ENCODE data around the gene UVRAG. TPM values are rescaled to one million over a fixed set of nuclear protein-coding genes. Genes with fewer than 3 reads are reported as not detected.

The UVRAG gene
- total RNA-seq, 1 donor from 2014 or later: 18.6 TPM

- peaks cover 7% of the 10 kb centered on the region for H3K4me1 Mint-ChIP-seq (ENCODE audit: low read depth)
- H3K27ac Mint-ChIP-seq: no peak overlapping the region
- no peak overlapping the region for H3K4me3 Mint-ChIP-seq
- DNase-seq (ENCODE audit: low spot score): no peak
- intact Hi-C loops (cut with micrococcal nuclease): no loop called here
- H3K9me3 Mint-ChIP-seq: no peaks in the 10 kb centered on the region
- H3K36me3 Mint-ChIP-seq (ENCODE audit: low read depth): peaks cover 2% of the 10 kb centered on the region
- H3K27me3 Mint-ChIP-seq (ENCODE audit: insufficient read depth): no peaks in the 10 kb centered on the region
These were observed 73.4 kb downstream of the UVRAG start for GRCh38 chr11:75888416-75888815.

GRCh38 chr11:75891947-75892739 lies 77.1 kb downstream of the UVRAG start:
- H3K27me3 Mint-ChIP-seq (ENCODE audit: insufficient read depth): no peaks in the 10 kb centered on the region
- H3K4me1 Mint-ChIP-seq (ENCODE audit: low read depth): peaks cover 7% of the 10 kb centered on the region
- intact Hi-C loops (cut with micrococcal nuclease): no loop called here
- DNase-seq (ENCODE audit: low spot score): no peak
- H3K27ac Mint-ChIP-seq: no peak overlapping the region
- no peaks in the 10 kb centered on the region for H3K9me3 Mint-ChIP-seq
- no peak overlapping the region for H3K4me3 Mint-ChIP-seq
- peaks cover 1% of the 10 kb centered on the region for H3K36me3 Mint-ChIP-seq (ENCODE audit: low read depth)

GRCh38 chr11:75893251-75893650 lies 78.2 kb downstream of the UVRAG start:
- no peak for DNase-seq (ENCODE audit: low spot score)
- peaks cover 1% of the 10 kb centered on the region for H3K36me3 Mint-ChIP-seq (ENCODE audit: low read depth)
- intact Hi-C loops (cut with micrococcal nuclease): no loop called here
- peaks cover 7% of the 10 kb centered on the region for H3K4me1 Mint-ChIP-seq (ENCODE audit: low read depth)
- H3K27me3 Mint-ChIP-seq (ENCODE audit: insufficient read depth): no peaks in the 10 kb centered on the region
- H3K4me3 Mint-ChIP-seq: no peak overlapping the region
- no peaks in the 10 kb centered on the region for H3K9me3 Mint-ChIP-seq
- no peak overlapping the region for H3K27ac Mint-ChIP-seq

- Mint-ChIP-seq H3K27ac (no peak overlapping the region), H3K27me3 (ENCODE audit: insufficient read depth) (no peaks in the 10 kb centered on the region), H3K9me3 (no peaks in the 10 kb centered on the region), H3K36me3 (ENCODE audit: low read depth) (peaks cover 1% of the 10 kb centered on the region), H3K4me3 (no peak overlapping the region), H3K4me1 (ENCODE audit: low read depth) (peaks cover 7% of the 10 kb centered on the region)
- no peak for DNase-seq (ENCODE audit: low spot score)
- intact Hi-C loops (cut with micrococcal nuclease): loop anchor here (1.0 kb wide), 1 partner anchor 14 kb away; no protein-coding TSS in a partner anchor
These were observed 79.1 kb downstream of the UVRAG start for GRCh38 chr11:75894036-75894585.

GRCh38 chr11:75896843-75897419 lies 81.9 kb downstream of the UVRAG start:
- DNase-seq (ENCODE audit: low spot score): no peak
- Mint-ChIP-seq H3K36me3 (ENCODE audit: low read depth) (peaks cover 1% of the 10 kb centered on the region), H3K9me3 (no peaks in the 10 kb centered on the region), H3K4me1 (ENCODE audit: low read depth) (peaks cover 3% of the 10 kb centered on the region), H3K4me3 (no peak overlapping the region), H3K27me3 (ENCODE audit: insufficient read depth) (no peaks in the 10 kb centered on the region), H3K27ac (no peak overlapping the region)
- intact Hi-C loops (cut with micrococcal nuclease): loop anchor here (1.0 kb wide), 3 partner anchors 255 to 422 kb away; no protein-coding TSS in a partner anchor

GRCh38 chr11:75898871-75899270 lies 83.9 kb downstream of the UVRAG start:
- H3K9me3 Mint-ChIP-seq: no peaks in the 10 kb centered on the region

GRCh38 chr11:75899806-75900205 lies 84.8 kb downstream of the UVRAG start:
- DNase-seq (ENCODE audit: low spot score): no peak
- Mint-ChIP-seq H3K36me3 (ENCODE audit: low read depth) (no peaks in the 10 kb centered on the region), H3K27ac (no peak overlapping the region), H3K4me1 (ENCODE audit: low read depth) (no peaks in the 10 kb centered on the region), H3K27me3 (ENCODE audit: insufficient read depth) (peaks cover 2% of the 10 kb centered on the region), H3K4me3 (no peak overlapping the region), H3K9me3 (no peaks in the 10 kb centered on the region)
- intact Hi-C loops (cut with micrococcal nuclease): loop anchor here (10.0 kb wide), 1 partner anchor 545 kb away; the partner anchor contains the start of gene EMSY

More at GRCh38 chr11:75898871-75899270, 83.9 kb downstream of the UVRAG start:
- Mint-ChIP-seq H3K4me1 (ENCODE audit: low read depth) (no peaks in the 10 kb centered on the region), H3K27me3 (ENCODE audit: insufficient read depth) (peaks cover 2% of the 10 kb centered on the region), H3K4me3 (no peak overlapping the region), H3K27ac (no peak overlapping the region), H3K36me3 (ENCODE audit: low read depth) (peaks cover 1% of the 10 kb centered on the region)
- no peak for DNase-seq (ENCODE audit: low spot score)
- intact Hi-C loops (cut with micrococcal nuclease): no loop called here

GRCh38 chr11:75900848-75901247 lies 85.8 kb downstream of the UVRAG start:
- Mint-ChIP-seq H3K4me1 (ENCODE audit: low read depth) (no peaks in the 10 kb centered on the region), H3K36me3 (ENCODE audit: low read depth) (peaks cover 1% of the 10 kb centered on the region), H3K4me3 (no peak overlapping the region), H3K9me3 (no peaks in the 10 kb centered on the region), H3K27ac (no peak overlapping the region), H3K27me3 (ENCODE audit: insufficient read depth) (peaks cover 4% of the 10 kb centered on the region)
- DNase-seq (ENCODE audit: low spot score): no peak
- intact Hi-C loops (cut with micrococcal nuclease): loop anchor here (10.0 kb wide), 1 partner anchor 544 kb away; the partner anchor contains the start of gene EMSY

GRCh38 chr11:75902631-75903030 lies 87.6 kb downstream of the UVRAG start:
- Mint-ChIP-seq H3K36me3 (ENCODE audit: low read depth) (peaks cover 6% of the 10 kb centered on the region), H3K27ac (no peak overlapping the region), H3K4me3 (no peak overlapping the region), H3K27me3 (ENCODE audit: insufficient read depth) (peaks cover 8% of the 10 kb centered on the region), H3K4me1 (ENCODE audit: low read depth) (peaks cover 9% of the 10 kb centered on the region), H3K9me3 (no peaks in the 10 kb centered on the region)
- intact Hi-C loops (cut with micrococcal nuclease): loop anchor here (10.0 kb wide), 1 partner anchor 542 kb away; the partner anchor contains the start of gene EMSY
- DNase-seq (ENCODE audit: low spot score): no peak

- H3K9me3 Mint-ChIP-seq: no peaks in the 10 kb centered on the region
- peaks cover 6% of the 10 kb centered on the region for H3K36me3 Mint-ChIP-seq (ENCODE audit: low read depth)
- peaks cover 8% of the 10 kb centered on the region for H3K27me3 Mint-ChIP-seq (ENCODE audit: insufficient read depth)
- no peak overlapping the region for H3K4me3 Mint-ChIP-seq
- DNase-seq (ENCODE audit: low spot score): no peak
- peaks cover 14% of the 10 kb centered on the region for H3K4me1 Mint-ChIP-seq (ENCODE audit: low read depth)
- H3K27ac Mint-ChIP-seq: no peak overlapping the region
- intact Hi-C loops (cut with micrococcal nuclease): loop anchor here (10.0 kb wide), 1 partner anchor 542 kb away; the partner anchor contains the start of gene EMSY
These were observed 88.3 kb downstream of the UVRAG start for GRCh38 chr11:75903276-75903675.

- no peak overlapping the region for H3K27ac Mint-ChIP-seq
- H3K4me1 Mint-ChIP-seq (ENCODE audit: low read depth): peaks cover 31% of the 10 kb centered on the region
- intact Hi-C loops (cut with micrococcal nuclease): loop anchor here (10.0 kb wide), 1 partner anchor 539 kb away; the partner anchor contains the start of gene EMSY
- H3K9me3 Mint-ChIP-seq: no peaks in the 10 kb centered on the region
- no peak overlapping the region for H3K4me3 Mint-ChIP-seq
- peaks cover 12% of the 10 kb centered on the region for H3K27me3 Mint-ChIP-seq (ENCODE audit: insufficient read depth)
- no peak for DNase-seq (ENCODE audit: low spot score)
- H3K36me3 Mint-ChIP-seq (ENCODE audit: low read depth): peaks cover 6% of the 10 kb centered on the region
These were observed 90.4 kb downstream of the UVRAG start for GRCh38 chr11:75905434-75905833.

- Mint-ChIP-seq H3K9me3 (no peaks in the 10 kb centered on the region), H3K27me3 (ENCODE audit: insufficient read depth) (peaks cover 16% of the 10 kb centered on the region), H3K4me3 (no peak overlapping the region), H3K36me3 (ENCODE audit: low read depth) (peaks cover 16% of the 10 kb centered on the region), H3K4me1 (ENCODE audit: low read depth) (peaks cover 31% of the 10 kb centered on the region), H3K27ac (no peak overlapping the region)
- intact Hi-C loops (cut with micrococcal nuclease): loop anchor here (1.0 to 10.0 kb wide), 3 partner anchors 14 to 537 kb away; partner anchors contain the start of gene EMSY
- DNase-seq (ENCODE audit: low spot score): no peak
These were observed 93.0 kb downstream of the UVRAG start for GRCh38 chr11:75907906-75908527.
